HG03354 (cell line): Measurements from ENCODE around the gene SLC12A4.

Experiments used
- ATAC-seq: cut with Tn5 transposase; IDR thresholded peaks from one replicate; pipeline ENCODE4 v1.9.1; 2021; ENCODE audit warnings: mild to moderate bottlenecking; ENCODE audit not compliant: unreplicated experiment, poor library complexity, severe bottlenecking

SLC12A4 gene

GRCh38 chr16:67965668-67966548, 2.5 kb downstream of the SLC12A4 start:
- ATAC-seq, result no peak

GRCh38 chr16:67964477-67965131, 3.8 kb downstream of the SLC12A4 start:
- no peak for ATAC-seq

GRCh38 chr16:67963662-67964321, 4.6 kb downstream of the SLC12A4 start:
- no peak for ATAC-seq

- ATAC-seq, result no peak
Measured at GRCh38 chr16:67963292-67963661, 5.2 kb downstream of the SLC12A4 start.

GRCh38 chr16:67962135-67962534, 6.3 kb downstream of the SLC12A4 start:
- no peak for ATAC-seq

GRCh38 chr16:67961551-67961957, 6.9 kb downstream of the SLC12A4 start:
- ATAC-seq, result no peak

- no peak for ATAC-seq
Measured at GRCh38 chr16:67959536-67960329, 8.7 kb downstream of the SLC12A4 start.

- ATAC-seq, result no peak
Measured at GRCh38 chr16:67957622-67958021, 10.8 kb downstream of the SLC12A4 start.

GRCh38 chr16:67954421-67955196, 13.8 kb downstream of the SLC12A4 start:
- no peak for ATAC-seq

GRCh38 chr16:67953641-67954375, 14.6 kb downstream of the SLC12A4 start:
- no peak for ATAC-seq

- no peak for ATAC-seq
Measured at GRCh38 chr16:67951485-67951884, 17.0 kb downstream of the SLC12A4 start.

GRCh38 chr16:67950335-67950843, 18.0 kb downstream of the SLC12A4 start:
- no peak for ATAC-seq

- no peak for ATAC-seq
Measured at GRCh38 chr16:67949645-67950044, 18.8 kb downstream of the SLC12A4 start.

- ATAC-seq, result no peak
Measured at GRCh38 chr16:67948015-67948414, 20.4 kb downstream of the SLC12A4 start.

GRCh38 chr16:67946966-67947558, 21.4 kb downstream of the SLC12A4 start:
- no peak for ATAC-seq

- no peak for ATAC-seq
Measured at GRCh38 chr16:67946128-67946569, 22.3 kb downstream of the SLC12A4 start.

GRCh38 chr16:67945392-67945933, 23.0 kb downstream of the SLC12A4 start:
- no peak for ATAC-seq
